ENCODE measurements around the gene ZSWIM1.
A peak's percentile ranks its signal among the peaks of the same experiment; 100 is the strongest.
"Not testable (repeated sequence)": the region's sequence is repeated elsewhere in the genome, so short reads cannot be mapped to it uniquely, and the experiment has no call there.

The ZSWIM1 gene

DNA sequence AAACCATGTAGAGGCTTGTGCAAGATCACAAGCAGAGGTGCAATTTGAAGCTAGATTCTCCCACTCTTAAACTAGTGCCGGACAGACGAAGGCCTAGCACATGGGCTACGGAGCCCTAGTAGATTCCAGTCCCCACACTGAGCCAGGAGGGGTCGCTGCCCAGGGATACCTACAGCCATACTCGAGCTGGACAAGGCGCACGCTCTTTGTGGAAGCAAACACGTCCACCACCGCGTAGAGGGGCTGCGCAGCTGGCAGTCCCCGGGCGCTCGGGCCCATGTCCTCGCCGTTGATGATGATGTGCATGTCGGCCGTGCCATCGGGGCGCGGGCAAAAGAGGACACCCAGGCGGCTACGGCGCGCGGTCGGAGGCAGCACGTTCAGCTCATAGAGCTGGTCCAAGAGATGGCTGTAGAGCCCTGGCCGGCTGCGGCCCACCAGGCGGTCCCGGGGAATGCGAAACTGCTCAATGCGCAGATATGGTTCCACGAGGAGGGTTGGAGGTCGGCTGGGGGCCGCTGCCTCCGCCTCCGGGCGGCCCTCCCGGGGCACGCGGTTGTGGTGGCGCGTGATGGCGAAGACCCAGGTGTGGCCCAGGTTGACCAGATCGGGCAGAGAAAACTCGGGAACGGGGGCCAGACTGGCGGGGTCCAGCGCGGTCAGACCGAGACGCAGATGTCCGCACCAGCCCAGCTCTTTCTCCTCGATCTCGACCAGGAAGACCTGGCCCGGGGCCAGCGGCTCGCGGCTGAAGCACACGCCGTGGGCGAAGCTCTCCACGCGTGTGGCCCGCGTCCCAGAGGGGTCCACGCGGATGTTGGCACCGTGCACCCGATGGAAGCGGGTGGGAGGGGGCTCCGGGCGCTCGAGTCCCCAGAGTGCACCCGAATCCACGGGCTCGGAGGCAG lies 9.3 kb downstream of the ZSWIM1 start:
- peak; percentile 77 for DNase-seq

DNA sequence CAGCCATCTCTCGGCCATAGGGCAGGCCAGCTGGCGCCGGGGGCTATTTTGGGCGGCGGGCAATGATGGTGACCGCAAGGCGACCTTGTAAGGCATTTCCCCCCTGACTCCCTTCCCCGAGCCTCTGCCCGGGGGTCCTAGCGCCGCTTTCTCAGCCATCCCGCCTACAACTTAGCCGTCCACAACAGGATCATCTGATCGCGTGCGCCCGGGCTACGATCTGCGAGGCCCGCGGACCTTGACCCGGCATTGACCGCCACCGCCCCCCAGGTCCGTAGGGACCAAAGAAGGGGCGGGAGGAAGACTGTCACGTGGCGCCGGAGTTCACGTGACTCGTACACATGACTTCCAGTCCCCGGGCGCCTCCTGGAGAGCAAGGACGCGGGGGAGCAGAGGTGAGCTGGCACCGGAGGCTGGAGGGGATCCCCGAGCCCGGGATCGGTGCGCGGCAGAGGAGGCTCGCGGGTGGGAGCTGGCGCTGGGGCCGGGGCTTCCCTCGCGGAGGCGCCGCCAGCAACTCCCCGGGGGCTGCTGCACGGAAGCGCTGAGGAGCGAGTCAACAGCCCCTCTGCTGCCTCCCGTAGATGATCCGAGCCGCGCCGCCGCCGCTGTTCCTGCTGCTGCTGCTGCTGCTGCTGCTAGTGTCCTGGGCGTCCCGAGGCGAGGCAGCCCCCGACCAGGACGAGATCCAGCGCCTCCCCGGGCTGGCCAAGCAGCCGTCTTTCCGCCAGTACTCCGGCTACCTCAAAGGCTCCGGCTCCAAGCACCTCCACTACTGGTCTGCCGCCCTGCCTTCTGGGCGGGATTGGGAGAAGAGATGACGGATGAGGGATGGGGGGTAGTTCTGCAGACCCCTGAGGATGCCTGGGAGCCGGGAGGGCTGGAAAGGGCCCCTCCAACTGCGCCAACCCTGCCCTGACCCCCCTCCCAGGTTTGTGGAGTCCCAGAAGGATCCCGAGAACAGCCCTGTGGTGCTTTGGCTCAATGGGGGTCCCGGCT lies 10.3 kb downstream of the ZSWIM1 start, which contains the start of the genes CTSA and NEURL2:
Gene CTSA (plus strand): TSS at position 351 of the 999 bp plus-strand sequence. CDS start 234 bp downstream, at position 585.
Gene NEURL2 (minus strand): TSS at position 224 of the 999 bp plus-strand sequence. CDS start 217 bp downstream, at position 7.
- DNase-seq, result peak; percentile 73

DNA sequence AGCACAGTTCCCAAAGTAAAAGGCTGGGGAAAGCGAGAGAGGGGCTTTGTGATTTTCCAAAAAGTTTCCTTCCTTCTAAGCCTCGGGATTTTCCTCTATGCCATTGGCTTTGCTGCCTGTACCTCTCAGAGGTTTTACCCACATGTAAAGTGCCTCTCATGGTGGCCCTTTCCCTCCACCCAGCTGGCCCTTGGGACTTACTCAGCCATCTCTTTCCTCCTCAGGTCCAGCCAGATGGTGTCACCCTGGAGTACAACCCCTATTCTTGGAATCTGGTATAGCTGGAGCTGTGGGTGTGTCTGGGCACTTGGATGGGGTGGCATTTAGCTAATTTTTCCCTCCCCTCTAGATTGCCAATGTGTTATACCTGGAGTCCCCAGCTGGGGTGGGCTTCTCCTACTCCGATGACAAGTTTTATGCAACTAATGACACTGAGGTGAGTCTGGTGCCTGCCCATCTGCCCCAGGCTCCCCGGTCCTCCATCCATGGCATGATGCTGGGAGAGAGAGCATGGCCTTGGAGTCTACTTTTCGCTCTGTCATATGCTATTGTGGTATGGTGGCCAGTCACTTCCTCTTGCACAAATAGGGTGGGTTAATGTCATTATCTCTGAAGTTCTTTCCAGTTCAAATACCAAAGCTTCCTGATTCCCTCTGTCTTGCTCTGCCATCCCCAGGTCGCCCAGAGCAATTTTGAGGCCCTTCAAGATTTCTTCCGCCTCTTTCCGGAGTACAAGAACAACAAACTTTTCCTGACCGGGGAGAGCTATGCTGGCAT lies 11.2 kb downstream of the ZSWIM1 start:
- DNase-seq, result peak; percentile 52

DNA sequence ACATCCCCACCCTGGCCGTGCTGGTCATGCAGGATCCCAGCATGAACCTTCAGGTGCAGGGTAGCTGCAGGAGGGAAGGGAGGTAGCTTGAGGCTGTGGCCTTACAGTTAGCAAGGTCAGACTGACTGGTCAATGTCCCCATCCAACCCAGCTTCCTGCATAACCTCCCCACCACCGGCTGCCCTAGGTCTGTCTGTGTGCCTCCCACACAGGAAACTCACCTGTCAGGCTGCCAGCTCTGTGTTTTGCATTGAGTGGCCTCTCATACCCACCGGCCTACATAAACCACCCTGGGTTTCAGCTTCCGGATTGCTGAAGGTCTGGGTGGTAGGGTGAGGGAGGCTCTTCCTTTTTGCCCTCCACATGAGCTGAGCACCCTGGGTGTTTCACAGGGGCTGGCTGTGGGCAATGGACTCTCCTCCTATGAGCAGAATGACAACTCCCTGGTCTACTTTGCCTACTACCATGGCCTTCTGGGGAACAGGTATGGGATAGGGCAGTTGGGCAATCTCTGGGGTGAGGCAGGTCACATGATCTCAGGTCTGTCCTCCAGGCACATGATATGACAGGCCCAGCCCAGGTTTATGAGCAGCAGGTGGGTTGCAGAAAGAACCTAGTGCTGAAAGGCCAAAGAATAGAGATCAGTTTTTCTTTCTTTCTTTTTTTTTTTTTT lies 11.9 kb downstream of the ZSWIM1 start:
- no peak for DNase-seq

DNA sequence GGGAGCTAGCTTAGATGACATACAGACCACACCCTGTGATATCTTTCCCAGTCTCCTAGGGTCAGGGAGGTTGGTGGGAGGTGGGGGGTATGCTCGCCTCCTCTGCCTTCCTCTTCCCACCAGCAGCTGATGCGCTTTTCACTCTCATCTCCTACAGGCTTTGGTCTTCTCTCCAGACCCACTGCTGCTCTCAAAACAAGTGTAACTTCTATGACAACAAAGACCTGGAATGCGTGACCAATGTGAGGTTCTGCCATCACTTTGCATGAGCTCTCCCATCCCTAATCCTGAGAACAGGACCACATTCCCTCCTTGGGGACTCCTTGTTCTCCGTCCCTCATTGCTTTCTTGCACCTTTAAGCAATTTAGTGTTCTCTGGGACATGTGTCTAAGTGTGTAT lies 12.8 kb downstream of the ZSWIM1 start:
- no peak for DNase-seq

- DNase-seq, result no peak
Measured at GRCh38 chr20:45894797-45895196, 13.8 kb downstream of the ZSWIM1 start.

- no peak for DNase-seq
Measured at GRCh38 chr20:45896641-45897161, 15.7 kb downstream of the ZSWIM1 start.

- no peak for DNase-seq
Measured at GRCh38 chr20:45897289-45897688, 16.3 kb downstream of the ZSWIM1 start.

GRCh38 chr20:45897692-45898091 lies 16.7 kb downstream of the ZSWIM1 start:
- no peak for DNase-seq

GRCh38 chr20:45898285-45898684 lies 17.3 kb downstream of the ZSWIM1 start:
- no peak for DNase-seq

DNA sequence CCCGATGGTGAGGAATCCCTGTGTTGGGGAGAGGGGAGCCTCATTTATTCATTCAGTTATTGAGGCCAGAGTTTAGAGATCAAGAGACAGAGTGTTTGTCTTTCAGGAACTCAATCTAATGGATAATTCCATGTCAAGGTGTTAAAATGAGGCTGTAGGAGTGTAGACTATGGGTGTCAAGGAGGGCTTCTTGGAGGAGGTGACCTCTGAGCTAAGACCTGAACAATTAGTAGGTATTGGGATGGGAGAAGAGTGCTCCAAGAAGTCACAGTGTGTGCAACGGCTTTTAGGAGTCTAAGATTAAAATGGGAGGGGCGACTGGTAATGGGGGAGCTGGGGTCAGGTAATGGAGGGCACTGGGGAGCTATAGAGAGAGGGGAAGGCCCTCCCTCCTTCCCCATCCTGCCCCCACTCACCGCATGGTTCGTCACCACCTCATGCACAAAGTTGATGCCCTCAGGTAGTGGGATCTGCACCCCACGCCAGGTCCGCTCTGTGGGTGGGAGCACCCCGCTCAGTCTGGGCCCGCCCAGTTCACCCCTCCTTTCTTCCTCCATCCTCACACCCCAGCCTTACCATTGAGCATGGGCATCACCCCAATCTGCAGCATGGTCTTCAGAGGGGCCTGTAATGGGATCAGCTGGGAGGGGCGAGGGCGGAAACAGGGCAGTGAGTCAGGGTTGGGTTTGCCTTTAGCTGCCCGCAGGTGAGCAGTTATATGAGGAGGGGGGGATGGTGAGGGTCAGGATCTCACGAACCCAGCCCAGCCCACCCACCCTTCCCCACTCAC lies 18.2 kb downstream of the ZSWIM1 start:
- no peak for DNase-seq

DNA sequence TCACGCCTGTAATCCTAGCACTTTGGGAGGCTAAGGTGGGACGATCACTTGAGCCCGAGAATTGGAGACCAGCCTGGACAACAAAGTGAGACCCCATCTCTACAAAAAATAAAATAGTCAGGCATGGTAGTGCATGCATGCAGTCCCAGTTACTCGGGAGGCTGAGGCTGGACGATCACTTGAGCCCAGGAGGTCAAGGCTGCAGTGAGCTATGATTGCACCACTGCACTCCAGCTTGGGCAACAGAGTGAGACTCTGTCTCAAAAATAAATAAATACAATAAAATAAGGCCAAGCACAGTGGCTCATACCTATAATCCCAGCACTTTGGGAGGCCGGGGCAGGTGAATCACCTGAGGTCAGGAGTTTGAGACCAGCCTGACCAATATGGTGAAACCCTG lies 20.3 kb downstream of the ZSWIM1 start:
- not testable (repeated sequence) for DNase-seq

GRCh38 chr20:45902199-45902701 lies 21.2 kb downstream of the ZSWIM1 start:
- DNase-seq, result no peak

- no peak for DNase-seq
Measured at GRCh38 chr20:45904583-45905504, 23.8 kb downstream of the ZSWIM1 start.

DNA sequence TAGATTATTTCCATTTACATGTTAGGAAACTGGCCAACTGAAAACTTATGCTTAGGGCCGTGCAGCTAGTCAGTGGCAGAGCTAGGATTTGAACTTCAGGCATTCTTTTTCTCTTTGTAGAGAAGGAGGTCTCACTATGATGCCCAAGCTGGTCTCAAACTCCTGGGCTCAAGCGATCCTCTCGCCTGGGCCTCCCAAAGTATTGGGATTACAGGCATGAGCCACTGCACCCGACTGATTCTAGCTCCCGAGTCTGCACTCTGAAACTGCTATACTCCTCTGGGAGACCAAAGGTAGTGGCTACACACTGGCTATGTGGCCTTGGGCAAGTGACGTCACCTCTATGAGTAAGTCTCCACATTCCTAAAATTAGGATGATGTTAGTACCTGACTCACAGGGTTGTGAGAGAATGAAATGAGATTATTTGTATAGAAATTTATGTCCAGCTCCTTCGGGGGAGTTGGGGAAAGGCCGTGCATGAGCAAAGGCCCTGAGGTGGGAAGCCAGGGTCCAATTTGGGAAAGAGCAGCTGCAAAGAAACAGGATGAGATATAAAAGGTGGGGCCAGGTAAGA lies 24.6 kb downstream of the ZSWIM1 start:
- no peak for DNase-seq

DNA sequence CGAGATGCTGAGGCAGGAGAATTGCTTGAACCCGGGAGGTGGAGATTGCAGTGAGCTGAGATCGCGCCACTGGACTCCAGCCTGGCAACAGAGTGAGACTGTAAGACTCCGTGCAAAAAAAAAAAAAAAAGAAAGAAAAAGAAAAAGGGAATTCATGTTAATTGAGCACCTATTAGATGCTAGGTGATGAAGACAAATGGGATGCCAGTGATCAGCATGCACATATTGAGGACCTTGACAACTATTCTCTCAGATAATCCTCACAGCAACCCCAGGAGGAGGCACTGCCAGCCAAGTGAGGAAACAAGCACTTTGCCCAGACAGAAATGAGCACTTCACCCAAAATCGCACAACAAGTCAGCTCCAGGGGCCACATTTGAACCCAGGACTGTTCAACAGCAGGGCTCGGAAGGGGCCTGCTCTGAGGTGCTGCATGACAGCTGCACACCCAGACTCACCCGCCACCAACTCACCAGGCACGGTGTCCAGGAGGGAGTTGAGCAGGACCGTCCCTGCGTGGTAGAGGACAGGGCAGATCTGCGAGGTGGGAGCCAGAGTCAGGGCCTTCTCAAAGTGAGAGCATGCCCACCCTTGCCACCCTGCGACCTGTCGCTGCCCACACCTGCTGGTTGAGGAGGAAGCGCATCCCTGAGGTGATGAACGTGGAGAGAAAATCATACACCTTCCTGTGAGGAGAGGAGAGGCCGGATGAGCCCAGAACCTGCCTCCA lies 26.4 kb downstream of the ZSWIM1 start:
- no peak for DNase-seq

DNA sequence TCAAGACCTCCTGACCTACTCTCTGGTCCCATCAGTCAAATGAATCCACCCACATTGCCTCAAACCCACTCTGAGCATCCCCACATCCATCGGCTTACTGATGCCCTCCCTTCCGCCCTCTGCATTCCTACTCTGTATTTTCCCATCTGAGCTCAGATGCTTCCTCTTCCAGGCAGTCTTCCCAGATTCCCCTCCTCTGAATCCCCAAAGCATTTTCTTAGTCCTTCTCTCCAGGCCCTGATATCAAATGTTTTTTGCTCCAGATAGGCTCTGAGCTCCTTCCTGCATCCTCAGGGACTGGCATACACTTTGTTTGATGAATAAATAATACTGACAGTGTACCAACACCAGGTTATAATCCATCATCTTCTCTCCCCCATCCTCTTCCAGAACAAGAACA lies 27.1 kb downstream of the ZSWIM1 start:
- no peak for DNase-seq

GRCh38 chr20:45909336-45909808 lies 28.3 kb downstream of the ZSWIM1 start:
- no peak for DNase-seq
